NCI-H2107 treated with DMSO at 0.1 percent for 48 hours (cell line): ENCODE results near the gene FAM131C.

Experiments
- DNase-seq: peaks from one replicate; lab custom pipeline; 2025; ENCODE audit not compliant: unreplicated experiment; lab: John Stamatoyannopoulos, UW

Gene FAM131C

DNA sequence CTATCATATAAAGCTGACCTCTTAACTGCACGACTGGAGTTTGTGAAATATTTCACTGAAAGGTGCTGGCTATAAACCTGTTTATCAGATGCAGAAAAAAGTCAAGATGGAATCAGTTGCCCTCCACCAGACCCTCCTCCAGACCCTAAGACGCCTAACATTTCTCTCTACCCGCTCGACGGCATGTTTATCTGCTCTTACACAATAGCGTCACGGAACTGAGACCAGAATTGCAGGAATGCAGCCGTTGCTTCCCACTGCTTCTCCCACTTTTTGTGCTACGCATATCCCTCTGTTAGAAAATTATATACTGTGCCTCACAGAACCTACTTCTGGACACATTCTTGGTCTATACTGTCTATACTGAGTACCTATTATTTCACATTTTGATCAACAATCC is 28.2 kb upstream of the FAM131C start:
- no peak for DNase-seq

DNA sequence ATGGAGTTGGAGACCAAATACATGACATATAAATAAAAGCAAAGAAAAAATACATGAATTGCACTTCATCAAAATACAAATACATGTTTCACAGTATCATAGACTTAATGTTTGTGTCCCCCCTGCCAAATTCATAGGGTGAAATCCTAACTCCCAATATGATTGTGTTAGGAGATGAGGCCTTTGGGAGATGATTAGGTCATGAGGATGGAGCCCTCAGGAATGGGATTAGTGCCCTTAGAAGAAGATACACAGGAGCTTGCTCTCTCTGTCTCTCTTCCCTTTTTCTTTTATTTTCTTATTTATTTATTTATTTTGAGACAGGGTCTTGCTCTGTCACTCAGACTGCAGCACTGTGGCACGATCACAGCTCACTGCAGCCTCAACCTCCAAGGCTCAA is 26.0 kb upstream of the FAM131C start:
- no peak for DNase-seq

DNA sequence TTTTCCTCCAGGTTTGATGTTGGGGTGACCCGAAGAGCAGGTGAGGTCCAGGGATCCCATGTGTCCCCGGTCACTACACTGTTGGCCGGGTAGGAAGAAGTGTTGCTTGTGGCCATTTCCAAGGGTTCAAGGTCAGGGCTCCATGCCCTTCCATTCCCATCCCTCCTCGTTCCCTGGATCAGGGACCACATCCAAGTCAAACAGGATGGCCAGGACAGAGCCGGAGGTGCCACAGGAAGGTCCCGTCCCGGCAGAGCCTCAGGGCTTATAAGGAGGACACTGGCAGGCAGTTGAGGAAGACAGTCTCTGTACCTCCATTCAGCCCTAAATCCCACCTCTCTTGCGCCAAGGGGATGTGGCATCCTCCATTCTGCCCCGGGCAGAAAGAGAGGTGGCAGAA is 22.0 kb upstream of the FAM131C start:
- DNase-seq: no peak

DNA sequence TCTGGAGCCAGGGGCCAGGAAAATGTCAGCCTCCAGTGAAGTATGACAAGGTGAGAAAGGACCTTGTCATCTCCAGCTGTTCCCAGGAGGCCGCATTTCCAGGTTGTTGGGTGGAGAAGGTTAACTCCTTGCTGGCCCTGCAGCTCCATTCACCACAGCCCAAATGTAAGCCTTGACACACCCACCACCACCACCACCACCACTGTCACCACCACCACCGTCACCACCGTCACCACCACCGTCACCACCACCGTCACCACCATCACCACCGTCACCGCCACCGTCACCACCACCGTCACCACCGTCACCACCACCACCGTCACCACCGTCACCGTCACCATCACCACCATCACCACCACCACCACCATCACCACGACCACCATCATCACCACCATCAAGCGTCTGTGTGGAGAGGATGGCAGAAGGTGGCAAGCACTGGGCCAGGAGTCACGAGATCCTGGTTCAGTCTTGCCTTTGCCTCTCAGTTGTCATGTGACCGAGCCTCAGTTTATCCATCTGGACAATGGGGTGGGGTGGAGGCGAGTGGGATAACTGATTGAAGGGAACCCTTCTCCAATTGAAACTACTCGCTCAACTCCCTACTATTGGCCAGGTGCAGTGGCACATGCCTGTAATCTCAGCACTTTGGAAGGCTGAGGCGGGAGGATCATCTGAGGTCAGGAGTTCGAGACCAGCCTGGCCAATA is 21.2 kb upstream of the FAM131C start:
- DNase-seq: no peak

DNA sequence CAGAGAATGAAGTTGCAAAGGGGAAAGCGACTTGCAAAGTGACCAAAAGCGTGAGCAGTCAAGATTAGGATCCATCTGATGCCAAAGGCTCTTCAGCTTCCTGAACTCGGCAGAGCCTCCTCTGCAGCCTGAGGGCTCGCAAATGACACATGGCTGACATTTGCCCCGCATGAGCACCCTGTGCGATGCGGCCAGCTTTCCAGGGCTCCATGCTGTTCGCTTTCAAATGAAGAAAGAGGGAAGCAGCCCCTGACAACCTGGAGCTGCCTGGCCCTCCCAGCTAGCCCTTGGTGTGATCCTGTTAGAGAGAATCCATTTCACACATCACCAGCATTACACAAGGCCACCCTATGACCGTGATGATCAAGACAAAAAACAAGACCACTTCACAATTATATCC is 20.2 kb upstream of the FAM131C start:
- DNase-seq: no peak

DNA sequence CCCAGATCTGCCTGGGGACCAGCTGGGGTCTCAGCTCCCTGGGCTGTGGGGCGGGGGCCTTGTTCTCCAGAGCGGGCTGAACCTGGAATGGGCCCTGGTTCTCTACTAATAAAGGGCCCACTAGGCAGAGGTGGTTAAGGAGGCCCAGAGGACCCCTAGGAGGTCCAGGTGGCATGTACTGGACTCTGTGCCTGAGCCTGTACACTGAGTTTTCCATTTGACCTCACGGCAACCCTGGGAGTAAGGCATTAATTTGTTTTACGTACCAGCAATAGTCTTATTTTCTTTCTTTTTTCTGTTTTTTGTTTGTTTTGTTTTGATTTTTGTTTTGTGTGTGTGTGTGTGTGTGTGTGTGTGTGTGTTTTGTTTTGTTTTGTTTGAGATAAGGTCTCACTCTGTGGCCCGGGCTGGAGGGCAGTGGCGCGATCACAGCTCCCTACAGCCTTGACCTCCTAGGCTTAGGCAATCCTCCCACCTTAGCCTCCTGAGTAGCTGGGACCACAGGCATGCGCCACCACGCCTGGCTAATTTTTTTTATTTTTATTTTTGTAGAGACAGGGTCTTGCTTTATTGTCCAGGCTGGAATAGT is 19.6 kb upstream of the FAM131C start:
- no peak for DNase-seq

DNA sequence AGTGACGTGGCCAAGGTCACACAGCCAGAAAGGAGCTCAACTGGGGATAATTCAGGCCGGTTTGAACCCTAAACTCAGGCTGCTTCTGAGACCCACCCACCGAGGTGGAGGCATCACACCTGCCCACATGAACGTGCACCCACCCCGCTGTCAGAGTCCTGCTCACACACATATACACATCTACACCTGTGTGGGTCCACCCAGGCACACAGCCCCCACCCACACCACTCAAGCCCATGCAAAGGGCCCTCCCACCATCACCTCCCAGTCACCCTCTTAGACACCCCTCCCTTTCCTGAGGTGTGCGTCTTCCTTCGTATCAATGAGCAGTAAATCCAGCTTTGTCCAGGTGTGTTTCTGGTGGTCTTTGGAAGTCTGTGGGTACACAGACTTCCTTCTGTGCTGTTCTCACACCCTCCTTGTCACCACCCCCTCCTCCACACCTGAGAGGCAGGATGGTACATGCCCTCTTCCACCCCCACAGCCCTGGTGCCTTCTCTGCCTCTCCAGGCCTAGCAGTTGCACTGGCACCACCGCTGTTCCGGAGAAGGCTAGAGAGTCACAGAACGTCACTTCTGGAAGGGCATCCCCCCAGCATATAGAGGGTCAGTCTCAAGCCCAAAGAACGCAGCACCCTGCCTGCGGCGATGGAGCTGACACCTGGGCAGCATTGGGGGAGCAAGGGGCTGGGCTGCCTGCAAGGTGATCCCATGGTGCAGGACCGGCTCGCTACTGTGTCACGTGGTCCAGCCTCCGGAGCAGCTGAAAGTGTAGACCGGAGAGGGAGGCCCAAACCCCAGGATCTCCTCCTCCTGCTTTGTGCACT is 18.9 kb upstream of the FAM131C start:
- DNase-seq: no peak

DNA sequence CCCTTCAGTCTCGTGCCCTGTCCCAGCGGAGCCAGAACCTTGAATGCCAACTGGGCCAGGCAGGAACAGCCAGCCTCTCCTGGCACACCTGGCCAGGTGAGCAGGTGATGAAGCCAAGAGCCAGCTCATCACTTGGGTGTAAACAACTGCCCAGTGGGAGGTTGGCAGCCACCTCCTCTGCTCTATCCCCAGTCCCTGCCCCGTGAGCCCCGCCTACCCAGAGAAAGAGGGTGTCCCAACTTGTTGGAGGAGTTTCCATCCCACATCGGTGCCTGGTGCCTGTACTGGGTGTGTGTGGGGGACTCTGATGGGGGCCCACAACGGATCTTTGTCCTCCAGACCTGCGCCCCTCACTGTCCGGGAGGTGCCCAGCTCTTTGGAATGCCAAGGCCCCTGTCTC is 17.8 kb upstream of the FAM131C start:
- DNase-seq: no peak

DNA sequence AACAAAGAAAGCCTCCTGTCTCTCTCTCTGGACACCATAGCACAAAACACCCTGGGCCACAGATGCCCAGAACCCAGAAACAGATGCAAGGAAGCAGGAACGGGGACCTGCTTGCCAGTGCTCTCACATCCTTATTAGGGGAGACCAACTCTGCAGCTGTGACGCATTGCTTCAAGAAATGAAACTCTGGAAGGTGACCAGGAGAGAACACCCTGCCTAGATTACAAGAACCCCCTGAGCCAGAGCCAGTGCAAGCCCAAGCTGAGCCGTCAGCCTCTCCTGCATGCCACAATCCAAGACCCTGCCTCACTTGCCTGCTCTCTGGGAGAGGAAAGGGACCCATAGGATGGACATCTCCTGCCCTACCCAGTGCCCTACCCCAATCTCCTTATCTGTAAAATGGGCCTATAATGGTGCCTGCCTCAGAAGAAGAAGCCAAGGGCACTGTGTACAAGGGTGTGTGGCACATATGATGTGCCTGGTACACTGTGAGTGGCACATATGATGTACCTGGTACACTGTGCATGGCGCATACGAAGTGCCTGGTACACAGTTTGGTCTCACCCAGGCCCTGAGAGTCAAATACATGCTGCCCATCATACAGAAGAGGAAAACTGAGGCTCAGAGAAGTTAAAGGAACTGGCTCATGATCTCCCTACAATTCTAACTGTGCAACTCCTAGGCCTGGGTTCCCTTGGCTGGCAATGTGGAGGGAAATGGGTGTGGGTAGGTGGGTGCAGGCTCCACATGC is 16.8 kb upstream of the FAM131C start:
- no peak for DNase-seq

DNA sequence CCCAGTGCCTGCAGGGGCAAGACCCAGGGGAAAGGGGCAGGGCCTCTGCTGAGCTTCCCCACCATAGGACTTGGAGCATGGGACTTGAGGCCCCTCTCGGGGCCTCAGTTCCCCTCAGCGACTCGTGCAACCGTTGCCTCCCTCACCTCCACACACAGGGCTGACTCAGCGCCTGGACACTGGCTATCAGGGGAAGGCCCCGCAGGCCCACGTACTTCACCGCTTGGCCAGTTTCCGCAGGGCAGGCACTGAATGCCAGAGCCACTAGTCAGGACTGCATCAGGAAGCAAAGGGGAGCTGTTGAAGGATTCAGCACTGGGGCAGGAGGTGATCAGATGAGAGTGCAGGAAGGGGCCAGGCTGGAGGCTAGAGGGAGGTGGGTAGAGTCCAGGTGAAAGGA is 15.5 kb upstream of the FAM131C start:
- DNase-seq: no peak

DNA sequence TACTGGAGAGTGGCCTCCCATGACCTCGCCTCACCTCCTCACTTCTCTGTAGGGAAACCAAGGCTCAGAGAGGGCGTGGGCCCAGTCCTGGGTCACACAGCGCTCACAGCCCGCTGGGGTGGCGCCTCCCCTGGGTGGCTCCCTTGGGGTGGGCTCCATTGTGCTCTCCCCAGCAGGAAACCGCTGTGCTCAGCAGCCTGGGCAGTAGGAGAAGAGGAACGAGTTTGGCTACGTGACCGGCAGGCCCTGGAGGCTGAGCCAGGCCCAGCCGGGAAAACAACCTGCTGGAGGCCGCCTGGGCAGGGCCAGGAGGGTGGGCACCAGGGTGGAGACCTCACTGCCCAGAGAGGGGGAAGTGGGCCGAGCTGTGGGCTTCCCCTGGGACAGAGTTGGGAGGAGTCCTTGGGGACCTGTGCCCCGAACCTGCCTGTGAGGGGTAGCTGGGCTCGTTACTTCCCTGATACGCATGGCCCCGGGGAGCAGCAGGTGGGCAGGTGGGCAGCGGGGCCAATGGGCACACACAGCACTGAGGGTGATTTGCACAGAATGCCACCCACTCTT is 15.0 kb upstream of the FAM131C start:
- no peak for DNase-seq

DNA sequence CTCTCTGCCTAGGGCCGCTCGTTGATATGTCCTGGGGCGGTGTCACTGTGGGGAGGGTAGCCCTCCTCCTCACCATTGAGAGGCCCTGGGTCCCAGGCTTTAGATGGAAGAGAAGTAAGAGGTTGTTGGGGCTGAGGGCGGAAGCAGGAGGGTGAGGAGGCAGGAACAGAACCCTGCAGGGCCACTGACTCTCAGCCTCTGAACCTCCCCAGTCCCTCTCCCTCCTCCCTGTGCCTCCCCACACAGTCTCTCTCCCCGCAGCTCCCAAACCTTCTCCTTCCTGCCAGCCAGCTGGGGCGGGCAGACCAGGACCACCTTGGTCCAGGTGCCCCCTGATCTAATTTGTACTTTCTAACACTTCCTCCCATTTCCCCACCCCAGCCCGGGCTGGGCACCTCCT is 14.3 kb upstream of the FAM131C start:
- DNase-seq: no peak

DNA sequence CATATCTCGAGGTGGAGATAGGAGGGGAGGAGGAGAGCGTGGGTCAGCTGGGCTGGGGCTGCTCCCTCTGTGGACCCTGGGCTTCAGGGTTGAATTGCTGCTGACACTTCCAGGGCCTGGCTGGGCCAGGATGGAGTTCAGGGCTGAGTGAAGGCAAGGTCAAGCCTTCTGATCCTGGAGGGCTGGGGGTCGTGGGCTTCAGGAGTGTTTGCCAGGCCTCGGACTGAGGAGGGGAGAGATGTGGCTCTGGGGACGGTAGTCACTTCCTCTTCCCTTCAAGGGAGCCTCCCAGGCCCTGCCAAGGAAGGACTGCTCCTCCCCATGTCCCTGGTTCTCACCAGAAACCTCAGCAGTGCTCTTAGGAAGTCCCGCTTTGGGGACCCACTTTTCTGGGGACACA is 12.1 kb upstream of the FAM131C start:
- DNase-seq: no peak

DNA sequence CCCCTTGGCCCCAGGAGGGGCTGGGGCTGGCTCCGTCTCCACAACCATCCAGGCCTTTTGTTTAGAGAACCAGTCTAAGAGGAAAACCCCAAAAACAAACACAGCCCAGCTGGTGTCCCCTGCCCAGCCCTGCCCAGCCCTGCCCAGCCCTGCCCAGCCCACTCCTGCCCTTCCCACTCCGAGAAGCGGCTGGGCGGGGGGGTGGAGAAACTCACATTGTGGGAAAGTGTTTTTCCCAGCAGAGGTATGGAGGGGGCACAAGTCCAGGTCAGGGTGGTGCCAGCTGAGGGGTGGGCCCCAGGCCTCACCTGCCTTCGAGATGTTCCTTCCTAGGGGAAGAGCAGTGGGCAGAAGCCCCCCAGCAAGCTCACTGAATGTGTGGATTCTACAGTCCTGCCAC is 10.0 kb upstream of the FAM131C start:
- DNase-seq: no peak

DNA sequence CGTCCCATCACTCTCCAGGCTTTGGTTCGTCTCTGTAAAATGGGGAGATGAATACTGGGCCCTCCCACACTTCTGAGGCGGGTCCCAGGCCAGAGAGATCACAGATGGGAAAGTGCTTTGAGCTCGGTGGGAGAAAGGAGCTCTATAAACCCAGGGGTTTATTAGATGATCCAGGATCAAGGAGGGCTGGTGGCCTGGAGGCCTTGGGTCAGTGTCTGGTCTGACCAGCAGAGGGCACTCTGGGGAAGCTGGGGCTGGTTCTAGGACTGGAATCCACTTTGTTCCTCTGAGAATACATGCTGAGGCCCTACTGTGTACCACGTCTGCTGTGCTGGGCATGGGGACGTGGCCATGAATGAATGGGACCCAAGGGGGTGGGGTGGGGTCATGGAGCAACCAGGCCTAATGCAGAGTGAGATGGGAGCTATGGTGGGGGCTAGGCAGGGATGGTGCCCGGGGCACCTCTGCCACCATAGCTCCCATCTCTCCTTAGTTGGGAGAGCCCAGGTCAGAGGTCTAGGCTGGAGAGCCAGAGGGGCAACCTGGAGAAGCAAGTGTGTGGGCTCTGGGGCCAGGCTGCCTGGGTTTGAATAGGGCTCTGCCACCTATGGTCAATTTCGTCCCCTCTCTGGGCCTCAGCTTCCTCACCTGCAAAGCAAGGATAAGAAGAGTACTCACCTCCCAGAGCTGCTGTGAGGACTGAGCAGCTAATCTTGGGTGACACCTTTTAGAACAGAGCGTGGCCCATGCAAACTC is 9.0 kb upstream of the FAM131C start:
- no peak for DNase-seq

DNA sequence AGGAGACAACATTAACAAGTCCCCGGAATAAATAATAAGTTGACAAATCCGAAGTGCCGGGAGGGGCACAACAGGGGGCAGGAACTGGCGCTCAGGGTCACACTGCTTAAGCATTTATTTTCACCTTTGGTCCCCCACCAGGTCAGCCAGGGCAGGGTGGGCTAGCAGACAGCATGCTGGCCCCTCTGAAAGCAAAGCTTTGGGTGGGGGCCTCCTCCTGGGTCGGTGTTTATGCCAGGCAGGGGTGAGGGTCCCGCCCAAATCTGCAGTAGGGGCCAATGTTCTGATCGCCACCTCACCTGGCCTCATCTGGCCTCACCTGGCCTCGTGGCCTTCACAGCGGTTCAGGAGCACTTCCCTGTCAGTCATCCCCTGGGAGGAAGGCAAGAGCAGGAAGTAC is 8.2 kb upstream of the FAM131C start:
- DNase-seq: no peak

DNA sequence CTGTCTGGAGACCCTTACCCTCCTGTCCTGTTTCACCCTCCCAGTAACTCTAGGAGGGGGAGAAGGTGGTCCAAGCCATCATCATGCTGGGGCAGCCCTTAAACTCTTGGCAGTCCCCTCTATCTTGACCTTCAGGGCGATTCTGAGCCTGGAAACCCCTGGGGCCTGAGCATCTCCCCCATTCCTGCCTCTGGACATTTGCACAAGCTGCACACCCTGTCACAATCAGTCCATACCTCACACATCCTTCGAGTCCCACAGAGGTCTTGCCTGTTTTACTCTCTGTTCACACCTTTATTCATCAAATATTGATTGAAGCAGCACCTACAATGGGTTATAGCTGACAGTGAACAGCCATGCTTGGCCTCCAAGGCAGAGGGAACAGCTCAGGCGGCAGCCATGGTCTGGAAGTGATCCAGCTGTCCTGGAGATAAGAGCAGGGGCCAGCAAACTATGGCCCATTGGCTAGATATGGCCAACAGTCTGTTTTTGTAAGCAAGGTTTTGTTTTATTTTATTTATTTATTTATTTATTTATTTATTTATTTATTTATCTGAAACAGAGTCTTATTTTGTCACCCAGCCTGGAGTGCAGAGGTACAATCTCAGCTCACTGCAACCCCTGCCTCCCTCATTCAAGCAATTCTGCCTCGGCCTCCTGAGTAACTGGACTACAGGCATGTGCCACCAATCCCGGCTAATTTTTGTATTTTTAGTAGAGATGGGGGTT is 7.1 kb upstream of the FAM131C start:
- no peak for DNase-seq

DNA sequence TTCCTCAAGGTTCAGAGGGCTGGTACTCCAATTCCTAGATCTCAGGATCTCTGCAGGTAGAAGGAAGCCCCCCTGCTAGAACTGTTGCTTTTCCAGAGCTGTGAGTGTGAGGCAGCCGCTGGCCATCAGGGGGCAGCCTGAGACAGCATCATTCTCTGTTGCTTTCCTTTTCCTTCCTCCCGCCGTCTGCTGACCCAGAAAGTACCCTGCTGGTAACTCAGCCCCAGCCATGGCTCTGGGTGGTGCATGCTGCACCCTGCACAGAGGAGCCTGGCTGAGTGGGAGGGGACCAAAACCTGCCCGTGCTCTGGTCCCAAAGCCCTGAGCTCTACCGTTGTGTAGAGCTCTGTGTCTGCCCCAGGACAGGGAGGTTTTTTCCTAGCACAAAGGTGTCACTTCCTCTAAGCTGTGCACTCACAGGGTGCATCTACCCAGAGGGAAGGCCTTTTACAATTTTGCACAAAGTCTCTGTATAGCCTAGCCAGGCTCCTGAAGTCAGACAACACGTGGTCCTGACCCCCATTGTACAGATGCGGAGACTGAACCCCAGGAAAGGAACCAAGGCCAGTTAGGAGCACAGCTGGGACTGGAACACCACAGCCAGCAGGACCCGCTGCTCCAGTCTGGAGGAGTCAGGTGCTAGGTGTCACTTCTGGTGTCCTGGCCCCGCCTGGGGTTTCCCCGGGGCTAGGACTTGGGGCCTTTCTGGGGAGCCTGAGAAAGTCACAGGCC is 5.6 kb upstream of the FAM131C start:
- peak; percentile 33 for DNase-seq
